Skin epidermis (tissue), 12 donors: Measurements from ENCODE around the gene USB1.
A peak's percentile ranks its signal among the peaks of the same experiment; 100 is the strongest.

Source experiments
- H3K27ac ChIP-seq, 21 experiments: fragments of 200-600 bp; sonication (generic) in 11 of 21; one replicate each; pipeline ENCODE4 v1.5.0; 2020; ENCODE audit warnings: mild to moderate bottlenecking in 3 of 21, inconsistent platforms in 2 of 21, moderate library complexity in 2 of 21
- H3K4me3 ChIP-seq, 7 experiments: fragments of 200-600 bp; sonication (generic) in 2 of 7; one replicate each; pipeline ENCODE4 v1.5.0; 2020; ENCODE audit warnings: inconsistent platforms in 2 of 7, mild to moderate bottlenecking in 2 of 7, moderate library complexity in 1 of 7

USB1 gene

GRCh38 chr16:58000706-58001676 is at the start of gene USB1:
TSS of gene USB1 (plus strand) at chr16:58001407. CDS start at chr16:58001484, 77 bp downstream.
- Histone ChIP-seq H3K27ac (peak within 1 kb of the TSS; percentile 75 to 94 (median 90)), H3K4me3 (peak within 1 kb of the TSS; percentile 59 to 88 (median 77))

GRCh38 chr16:57952909-57953308 is 48.3 kb upstream of the USB1 start:
- no peak overlapping the region for H3K27ac ChIP-seq
- H3K4me3 ChIP-seq, result no peak overlapping the region

GRCh38 chr16:57953857-57954256 is 47.4 kb upstream of the USB1 start:
- Histone ChIP-seq H3K27ac (no peak overlapping the region), H3K4me3 (no peak overlapping the region)

DNA sequence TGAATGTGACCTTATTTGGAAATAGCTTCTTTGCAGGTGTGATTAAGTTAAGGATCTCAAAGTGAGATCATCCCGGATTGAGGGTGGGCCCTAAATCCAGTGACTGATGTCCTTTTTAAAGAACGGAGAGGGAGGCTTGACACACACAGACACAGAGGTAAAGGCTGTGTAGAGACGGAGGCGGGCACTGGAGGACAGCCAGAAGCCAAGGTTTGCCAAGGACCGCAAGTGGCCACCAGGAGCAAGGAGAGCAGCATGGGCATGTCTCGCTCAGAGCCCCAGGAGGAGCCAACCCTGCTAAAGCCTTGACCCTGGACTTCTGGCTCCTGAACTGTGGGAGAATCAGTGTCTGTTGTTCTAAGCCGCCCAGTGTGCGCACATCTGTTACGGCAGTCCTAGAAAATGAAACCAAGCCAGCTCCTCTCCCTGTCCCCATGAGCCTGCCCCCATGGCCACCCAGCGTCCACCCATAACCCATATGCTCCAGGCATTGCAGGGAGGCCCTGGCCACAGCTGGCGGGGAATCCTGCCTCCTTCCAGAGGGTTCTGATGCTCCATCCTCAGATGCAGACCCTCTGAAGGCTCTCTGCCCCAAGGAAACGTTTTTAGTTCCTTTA is 45.5 kb upstream of the USB1 start:
- no peak overlapping the region for H3K27ac ChIP-seq
- H3K4me3 ChIP-seq, result no peak overlapping the region

DNA sequence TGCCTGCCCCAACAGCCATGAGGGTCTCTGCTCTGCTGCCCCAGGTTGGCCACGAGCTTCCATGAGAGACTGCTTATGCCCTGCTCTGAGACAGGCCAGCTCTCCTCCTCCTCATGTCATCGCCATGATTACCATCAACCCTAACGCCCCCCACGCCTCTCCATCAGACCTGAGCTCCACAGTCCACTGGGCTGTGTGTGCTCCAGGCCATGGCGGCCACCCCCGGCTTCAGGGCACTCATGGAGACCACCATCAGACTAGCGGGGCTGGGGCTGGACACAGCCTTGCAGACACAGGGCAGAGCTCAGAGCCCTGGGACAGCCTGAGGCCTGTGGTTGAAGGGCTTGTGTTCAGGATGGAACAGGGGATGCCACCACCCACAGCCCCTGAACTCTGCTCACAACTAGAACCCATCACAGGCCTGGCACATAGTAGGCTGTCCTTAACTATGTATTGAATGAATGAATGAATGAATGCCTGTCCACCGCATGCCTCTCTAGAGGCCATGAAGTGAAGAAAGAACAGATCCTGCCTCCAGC is 44.9 kb upstream of the USB1 start:
- no peak overlapping the region for H3K4me3 ChIP-seq
- H3K27ac ChIP-seq, result no peak overlapping the region

DNA sequence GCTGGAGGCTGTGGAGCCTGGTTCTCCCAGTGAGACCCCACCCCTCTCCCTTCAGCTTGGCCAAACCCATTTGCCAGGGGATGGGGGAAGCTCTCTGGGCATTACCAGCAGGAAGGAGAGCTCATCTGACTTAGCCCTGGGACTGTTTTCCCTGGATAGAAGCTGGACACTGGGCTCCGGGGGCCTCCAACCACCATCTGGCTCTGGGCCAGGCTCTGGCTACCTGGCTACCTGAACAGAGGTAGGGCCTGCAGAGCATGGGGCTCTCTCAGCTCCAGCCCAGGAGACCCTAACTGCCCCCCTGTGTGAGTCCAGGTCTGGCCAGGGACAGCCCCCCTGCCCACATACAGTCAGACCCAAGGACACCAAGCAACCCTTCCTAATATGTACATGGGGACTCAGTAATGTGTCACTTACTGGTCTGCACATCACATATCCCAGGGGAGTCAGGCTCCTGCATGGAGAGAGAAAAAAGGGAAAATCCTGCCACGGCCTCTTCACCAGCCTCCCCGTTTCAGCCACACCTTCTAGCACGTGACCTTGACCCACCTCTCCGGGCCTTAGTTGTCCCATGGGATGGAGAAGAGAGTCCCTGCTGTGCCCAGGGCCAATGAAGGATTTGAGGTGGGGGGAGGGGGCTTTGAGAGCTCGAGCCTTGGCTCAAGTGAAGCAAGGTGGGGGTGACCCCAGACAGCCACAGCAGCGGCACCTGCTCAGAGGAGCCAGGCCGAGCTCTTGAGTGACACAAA is 44.1 kb upstream of the USB1 start:
- H3K27ac ChIP-seq, result no peak overlapping the region
- H3K4me3 ChIP-seq, result no peak overlapping the region

DNA sequence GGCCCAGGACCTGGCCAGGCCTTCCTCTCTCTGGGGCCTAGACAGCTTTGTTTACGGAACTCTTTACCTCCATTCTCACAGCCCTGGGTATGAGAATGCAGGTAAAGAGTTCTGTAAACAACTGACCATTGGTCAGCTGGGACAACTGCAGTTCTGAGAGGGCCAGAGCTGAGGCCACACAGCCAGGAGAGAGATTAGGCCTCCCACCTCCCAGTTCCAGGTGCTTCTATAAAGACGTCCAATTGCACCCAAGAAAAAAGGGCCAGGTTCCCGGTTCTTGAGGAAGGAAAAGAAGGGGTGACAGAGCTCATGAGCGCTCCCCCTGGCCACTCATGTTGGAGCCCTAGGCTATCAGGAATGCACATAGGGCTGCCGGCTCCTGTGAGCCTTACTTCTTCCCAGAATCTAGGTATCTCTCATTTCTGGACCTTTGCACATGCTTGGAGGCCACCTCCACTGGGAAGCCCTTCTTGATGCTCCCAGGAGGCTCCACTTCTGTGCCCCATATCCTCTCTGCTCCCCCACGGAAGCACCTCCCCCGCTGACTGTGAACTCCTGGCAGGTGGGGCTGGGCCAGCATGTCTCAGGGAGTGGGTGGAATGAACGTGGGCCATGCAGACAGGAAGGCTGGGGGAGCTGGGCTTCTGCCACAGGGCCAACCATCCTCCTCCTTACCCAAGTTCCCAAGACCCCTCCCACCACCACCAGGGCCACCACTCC is 43.4 kb upstream of the USB1 start:
- H3K4me3 ChIP-seq, result no peak overlapping the region
- no peak overlapping the region for H3K27ac ChIP-seq

- Histone ChIP-seq H3K27ac (no peak overlapping the region), H3K4me3 (no peak overlapping the region)
Observed at GRCh38 chr16:57958544-57958943, 42.7 kb upstream of the USB1 start.

DNA sequence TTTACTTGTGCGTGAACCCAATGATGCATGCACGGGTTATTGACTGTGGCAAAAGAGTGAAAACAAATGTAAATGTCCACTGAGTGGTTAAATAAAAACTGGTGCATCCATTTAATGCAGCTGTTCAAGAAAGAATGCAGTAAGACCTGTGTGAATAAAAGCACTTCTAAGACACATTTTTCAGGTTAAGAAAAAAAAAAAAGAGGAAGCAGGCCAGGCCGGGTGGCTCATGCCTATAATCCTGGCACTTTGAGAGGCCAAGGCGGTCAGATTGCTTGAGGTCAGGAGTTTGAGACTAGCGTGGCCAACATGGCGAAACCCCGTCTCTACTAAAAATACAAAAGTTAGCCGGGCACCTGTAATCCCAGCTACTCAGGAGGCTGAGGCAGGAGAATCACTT is 42.1 kb upstream of the USB1 start:
- Histone ChIP-seq H3K4me3 (no peak overlapping the region), H3K27ac (no peak overlapping the region)

DNA sequence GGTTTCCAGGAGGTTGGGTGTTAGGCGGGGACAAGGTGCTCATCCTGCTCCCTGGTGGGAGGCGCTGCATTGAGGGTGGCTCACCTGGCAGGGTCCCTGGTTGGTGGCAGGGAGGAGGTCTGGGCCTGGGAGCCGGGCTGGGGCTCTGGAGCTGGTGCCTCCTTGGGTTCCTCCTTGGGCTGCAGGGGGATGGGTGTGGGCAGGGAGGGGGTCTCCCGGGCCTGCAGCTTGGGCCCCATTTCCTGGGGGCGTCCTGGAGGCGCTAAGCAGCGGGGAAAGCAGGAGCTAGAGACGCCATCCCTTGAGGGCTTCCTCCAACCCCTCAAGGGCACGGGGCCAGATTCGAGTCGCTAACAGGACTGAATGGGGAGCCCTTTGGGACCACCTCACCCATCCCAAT is 41.4 kb upstream of the USB1 start:
- no peak overlapping the region for H3K27ac ChIP-seq
- no peak overlapping the region for H3K4me3 ChIP-seq

DNA sequence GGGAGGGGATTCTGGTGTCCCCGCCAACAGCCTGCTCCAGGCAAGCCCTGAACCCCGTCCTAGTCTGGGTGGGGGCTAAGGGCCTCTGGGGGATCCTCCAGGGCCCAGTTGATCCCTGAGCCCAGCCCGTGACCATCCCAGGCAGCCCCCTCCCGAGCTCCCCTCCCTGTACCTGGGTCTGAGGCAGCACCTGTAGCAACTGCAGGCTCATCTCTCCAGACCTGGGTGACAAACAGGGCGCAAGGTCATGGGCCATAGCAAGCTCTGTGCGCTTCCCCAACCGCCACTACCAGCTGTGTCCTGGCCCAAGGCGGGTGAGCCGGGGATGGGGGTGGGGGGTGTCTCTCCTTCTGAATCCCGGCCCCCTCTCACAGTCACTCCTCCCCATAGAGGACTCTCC is 40.9 kb upstream of the USB1 start:
- no peak overlapping the region for H3K27ac ChIP-seq
- no peak overlapping the region for H3K4me3 ChIP-seq

- H3K27ac ChIP-seq, result no peak overlapping the region
- no peak overlapping the region for H3K4me3 ChIP-seq
Observed at GRCh38 chr16:57960826-57961472, 40.3 kb upstream of the USB1 start.

- no peak overlapping the region for H3K4me3 ChIP-seq
- no peak overlapping the region for H3K27ac ChIP-seq
Observed at GRCh38 chr16:57961538-57961937, 39.7 kb upstream of the USB1 start.

- no peak overlapping the region for H3K27ac ChIP-seq
- H3K4me3 ChIP-seq, result no peak overlapping the region
Observed at GRCh38 chr16:57962046-57962445, 39.2 kb upstream of the USB1 start.

- no peak overlapping the region for H3K27ac ChIP-seq
- H3K4me3 ChIP-seq, result no peak overlapping the region
Observed at GRCh38 chr16:57962756-57963155, 38.5 kb upstream of the USB1 start.

DNA sequence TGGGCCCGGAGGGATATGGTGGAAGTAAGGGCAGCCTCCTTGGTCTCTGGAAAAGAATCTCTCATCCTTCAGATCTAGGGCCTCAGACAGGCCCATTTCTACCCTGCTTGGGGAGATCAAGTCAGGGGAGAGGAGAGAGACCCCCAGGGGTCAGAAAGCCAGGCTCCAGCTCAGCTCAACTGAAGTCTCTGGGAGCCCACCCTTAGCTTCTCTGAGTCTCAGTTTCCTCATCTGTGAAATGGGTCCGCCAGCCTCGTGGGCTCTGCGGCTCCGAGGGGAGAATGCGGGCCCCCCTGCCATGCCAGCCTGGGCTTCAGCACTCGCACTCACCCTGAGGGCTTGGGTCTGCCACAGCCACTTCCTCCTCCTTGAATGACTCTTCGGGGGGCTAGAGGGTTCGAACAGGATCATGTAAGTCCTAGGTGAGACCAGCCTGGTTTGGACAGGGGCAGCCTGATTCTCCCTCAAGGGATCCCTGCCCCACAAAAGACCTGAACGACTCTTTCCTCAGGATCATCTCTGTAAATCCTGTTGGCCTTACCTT is 37.0 kb upstream of the USB1 start:
- H3K4me3 ChIP-seq, result no peak overlapping the region
- H3K27ac ChIP-seq, result no peak overlapping the region

DNA sequence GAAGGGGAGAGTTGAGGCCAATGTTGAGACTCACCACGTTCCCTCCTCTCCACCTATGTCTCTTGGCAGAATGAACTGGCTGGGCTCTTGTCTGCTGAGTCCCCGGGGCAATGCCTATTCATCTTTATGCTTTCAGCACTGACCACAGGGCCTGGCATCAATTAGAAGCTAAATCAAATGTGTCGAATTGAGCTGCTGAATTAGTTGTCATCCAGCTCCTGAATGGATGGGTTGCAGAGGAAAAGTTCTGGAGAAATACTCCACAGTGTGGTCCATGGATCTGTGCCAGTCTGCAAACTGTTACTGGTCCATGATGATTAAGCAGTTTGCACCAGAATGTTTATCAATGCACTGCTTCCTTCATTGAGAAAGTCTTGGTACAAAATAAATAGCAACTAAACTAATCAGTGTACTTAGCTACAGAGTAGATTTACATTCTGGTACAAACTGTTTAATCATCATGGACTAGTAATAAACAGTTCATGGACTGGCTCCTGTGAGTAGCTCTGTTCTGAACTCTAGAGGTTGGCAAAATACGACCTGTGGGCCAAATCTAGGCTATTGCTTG is 34.9 kb upstream of the USB1 start:
- Histone ChIP-seq H3K27ac (no peak overlapping the region), H3K4me3 (no peak overlapping the region)

DNA sequence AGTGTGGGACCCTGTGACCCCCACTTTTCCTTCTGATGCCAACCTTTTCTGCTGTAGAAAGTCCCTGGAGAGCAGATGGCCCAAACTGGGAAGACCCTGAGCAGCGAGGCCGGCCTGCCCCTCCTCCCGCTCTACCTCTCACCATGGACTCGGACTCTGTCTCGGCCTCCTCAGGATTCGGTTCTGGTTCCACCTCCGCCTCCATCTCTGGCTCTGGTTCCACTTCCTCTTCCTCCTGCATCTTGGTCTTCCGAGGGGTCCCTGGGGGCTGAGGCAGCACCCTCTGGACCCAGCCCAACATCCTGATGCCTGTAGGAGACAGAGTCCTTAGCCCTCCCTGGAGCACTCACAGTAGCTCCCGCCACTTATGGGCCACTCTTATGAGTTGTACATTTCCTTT is 34.2 kb upstream of the USB1 start:
- no peak overlapping the region for H3K27ac ChIP-seq
- no peak overlapping the region for H3K4me3 ChIP-seq

DNA sequence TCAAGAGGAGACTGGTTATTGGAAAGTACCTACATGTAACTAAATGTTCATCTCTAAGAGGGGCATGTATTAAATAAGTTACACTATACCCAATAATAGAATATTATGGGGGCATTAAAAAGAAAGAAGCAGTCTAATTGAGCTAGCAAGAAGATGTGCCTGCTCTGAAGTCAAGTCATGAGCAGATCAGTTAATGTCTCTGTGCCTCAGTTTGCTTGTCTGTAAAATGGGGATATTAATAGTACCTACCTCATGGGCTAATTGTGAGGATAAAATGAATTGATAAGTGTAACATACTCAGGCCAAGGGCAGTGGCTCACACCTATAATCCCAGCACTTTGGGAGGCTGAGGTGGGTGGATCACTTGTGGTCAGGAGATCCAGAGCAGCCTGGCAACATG is 33.3 kb upstream of the USB1 start:
- no peak overlapping the region for H3K27ac ChIP-seq
- no peak overlapping the region for H3K4me3 ChIP-seq
